HL-60/S4 treated with phorbol 12-myristate 13-acetate at 8.2 ng/mL for 4 days and 3 days (cell line): ENCODE data around the gene RAD51.

ENCODE experiments used
- in situ Hi-C: fragments of 300-500 bp; cut with MboI; formaldehyde crosslinking; loops from 2 replicates; pipeline ENCODE4 v1.15.0; 2022; ENCODE audit warnings: low sequenced_read_pairs

Gene RAD51

DNA sequence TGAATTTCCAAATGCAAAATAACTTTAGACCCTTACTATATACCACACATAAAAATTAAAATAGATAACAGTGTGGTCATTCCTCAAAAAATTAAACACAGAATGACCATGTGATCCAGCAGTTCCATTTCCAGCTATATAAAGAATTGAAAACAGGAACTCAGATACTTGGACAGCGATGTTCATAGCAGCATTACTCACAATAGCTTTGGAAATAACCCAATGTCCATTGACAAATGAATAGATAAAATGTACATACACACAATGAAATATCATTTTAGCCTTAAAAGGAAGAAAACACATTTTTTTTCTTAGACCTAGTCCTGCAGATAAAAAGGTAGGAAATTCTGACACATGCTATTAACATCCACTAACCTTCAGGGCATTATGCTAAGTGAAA, 26.7 kb downstream of the RAD51 start:
- in situ Hi-C loops, result no loop called here

DNA sequence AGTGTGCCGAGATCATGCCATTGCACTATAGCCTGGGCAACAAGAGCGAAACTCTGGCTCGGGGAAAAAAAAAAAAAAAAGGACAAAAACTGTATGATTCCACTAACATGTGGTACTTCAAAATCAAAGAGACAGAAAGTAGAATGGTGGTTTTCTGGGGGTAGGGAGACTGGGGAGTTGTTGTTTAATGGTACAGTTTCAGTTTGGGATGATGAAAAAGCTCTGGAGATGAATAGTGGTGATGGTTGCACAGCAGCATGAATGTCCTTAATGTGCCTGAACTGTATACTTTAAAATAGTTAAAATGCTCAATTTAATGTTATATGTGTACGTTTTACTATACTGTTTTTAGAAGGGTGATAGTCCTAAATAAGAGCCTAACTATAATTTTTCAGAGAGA, 27.4 kb downstream of the RAD51 start:
- in situ Hi-C loops, result no loop called here

DNA sequence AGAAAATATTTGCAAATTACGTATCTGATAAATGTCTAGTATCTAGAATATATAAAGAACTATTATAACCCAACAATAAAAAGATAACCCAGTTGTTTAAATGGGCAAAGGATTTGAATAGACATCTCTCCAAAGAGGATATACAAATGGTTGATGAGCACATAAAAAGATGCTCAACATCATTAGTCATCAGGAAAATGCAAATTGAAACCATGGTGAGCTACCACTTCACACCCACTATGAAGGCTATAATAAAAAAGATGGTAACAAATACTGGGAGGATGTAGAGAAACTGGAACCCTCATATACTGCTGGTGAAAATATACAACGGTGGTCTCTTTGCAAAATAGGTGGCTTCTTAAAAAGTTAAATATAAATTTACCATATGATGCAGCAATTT, 28.0 kb downstream of the RAD51 start:
- in situ Hi-C loops, result no loop called here

DNA sequence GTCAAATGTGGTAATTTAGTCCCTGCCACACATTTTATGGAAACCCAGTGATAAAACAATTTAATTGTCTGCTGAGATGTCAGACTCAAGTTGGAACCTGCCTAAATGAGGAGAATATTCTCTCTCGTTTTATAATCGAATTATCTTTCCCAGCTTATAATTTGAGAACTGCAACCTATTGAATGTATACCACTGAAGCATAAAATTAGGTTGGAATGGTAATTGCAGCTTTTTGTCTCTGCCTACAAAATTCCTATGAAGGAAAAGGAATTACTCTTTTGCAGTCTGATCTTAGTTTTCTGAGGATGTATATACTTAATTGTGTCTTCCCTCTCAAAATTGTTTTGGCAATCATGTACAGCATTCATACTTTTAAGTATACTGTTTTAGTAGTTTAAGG, 28.9 kb downstream of the RAD51 start:
- in situ Hi-C loops, result no loop called here

DNA sequence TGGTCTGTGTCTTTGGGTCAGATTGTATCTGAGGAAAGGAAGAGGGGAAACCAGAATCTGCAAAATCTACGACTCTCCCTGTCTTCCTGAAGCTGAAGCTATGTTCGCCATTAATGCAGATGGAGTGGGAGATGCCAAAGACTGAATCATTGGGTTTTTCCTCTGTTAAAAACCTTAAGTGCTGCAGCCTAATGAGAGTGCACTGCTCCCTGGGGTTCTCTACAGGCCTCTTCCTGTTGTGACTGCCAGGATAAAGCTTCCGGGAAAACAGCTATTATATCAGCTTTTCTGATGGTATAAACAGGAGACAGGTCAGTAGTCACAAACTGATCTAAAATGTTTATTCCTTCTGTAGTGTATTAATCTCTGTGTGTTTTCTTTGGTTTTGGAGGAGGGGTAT, 36.1 kb downstream of the RAD51 start:
- in situ Hi-C loops, result no loop called here

DNA sequence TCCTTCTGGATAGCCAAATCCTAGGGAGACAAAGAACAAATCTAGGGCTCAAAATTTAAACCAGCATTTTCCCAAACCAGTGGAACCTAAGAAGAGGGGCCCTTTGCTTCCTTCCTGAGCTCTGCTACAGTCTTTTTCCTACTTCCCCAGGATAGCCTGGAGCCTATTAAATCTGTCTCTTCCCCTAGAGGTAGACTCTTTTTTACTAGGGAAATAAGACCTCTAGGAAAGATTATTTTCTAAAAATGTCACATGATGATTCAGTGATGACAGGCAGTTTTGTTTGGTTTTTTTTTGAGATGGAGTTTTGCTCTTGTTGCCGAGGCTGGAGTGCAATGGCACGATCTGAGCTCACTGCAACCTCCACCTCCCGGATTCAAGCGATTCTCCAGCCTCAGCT, 41.6 kb downstream of the RAD51 start:
- in situ Hi-C loops, result no loop called here

DNA sequence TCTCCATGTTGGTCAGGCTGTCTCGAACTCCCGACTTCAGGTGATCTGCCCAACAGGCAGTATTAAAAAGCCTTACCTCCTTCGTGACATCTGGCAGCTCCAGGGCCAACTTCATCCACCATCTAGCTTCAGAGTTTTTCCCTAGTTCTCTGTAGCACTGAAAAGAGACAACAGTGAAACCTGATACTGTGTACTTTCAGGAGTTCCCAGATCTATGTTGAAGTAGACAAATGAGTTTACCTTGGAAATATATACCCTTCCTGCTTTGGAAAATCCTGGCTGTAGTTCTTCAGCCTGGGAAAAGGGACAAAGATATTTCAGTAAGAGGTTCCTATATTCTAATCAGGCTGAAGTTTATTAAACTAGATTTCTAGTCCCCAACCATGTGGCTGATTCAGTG, 42.1 kb downstream of the RAD51 start:
- in situ Hi-C loops, result no loop called here

DNA sequence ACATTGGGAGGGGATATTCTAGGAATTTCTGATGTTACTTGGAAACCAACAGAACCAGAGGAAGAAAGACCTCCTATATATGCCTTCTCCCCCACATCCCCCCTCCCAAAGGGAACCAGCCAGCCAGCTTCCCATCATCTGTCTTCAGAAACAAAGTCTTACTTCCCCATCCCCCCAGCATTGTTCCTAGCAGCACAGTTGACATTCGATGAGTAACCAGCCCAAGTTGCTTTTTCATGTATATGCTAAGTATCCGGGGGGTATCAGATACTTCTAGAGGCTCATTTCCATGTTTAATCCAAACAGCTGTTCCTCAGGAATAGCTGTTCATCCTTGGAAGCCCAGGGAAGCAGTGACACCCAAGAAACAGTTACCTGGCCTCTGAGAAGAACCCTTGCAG, 44.1 kb downstream of the RAD51 start:
- in situ Hi-C loops, result no loop called here

DNA sequence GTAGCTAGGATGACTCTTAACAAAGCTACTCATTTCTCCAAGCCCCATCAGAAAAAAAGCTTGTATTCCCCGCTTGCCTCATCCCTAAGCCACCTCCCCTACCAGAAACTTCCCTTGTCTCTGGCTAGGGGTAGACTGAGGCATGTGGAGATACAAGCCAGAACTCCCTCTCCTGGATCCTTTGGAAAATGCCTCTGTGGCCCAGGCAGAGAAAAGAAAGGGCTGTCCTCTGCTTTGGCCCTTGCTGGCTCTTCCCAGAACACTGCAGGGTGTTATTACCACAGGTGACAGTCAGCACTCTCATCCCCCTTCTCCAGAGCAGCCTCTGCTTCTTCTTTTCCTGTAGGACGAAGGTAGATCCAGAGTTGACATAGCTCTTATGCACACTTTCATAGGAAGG, 44.9 kb downstream of the RAD51 start:
- in situ Hi-C loops, result no loop called here

DNA sequence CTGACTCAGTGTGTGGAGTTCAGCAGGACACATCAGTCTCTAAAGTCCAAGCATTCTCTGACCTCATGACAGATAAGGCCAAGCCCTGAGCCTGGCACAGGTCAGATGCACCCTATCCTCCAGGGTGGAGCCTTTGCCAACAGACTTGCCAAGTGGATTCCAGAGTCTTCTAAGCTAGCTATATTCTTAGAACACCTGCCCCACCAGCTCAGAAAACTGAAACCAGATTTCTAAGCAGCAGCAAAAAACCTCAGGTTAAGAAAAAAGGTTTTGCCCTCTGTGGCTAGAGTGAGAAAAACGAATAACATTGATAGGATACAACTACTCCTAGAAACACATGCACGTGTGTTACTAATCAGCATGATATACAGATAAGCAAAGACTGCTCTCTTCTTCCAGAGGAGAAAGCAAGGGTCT, 48.5 kb downstream of the RAD51 start:
- in situ Hi-C loops, result no loop called here

DNA sequence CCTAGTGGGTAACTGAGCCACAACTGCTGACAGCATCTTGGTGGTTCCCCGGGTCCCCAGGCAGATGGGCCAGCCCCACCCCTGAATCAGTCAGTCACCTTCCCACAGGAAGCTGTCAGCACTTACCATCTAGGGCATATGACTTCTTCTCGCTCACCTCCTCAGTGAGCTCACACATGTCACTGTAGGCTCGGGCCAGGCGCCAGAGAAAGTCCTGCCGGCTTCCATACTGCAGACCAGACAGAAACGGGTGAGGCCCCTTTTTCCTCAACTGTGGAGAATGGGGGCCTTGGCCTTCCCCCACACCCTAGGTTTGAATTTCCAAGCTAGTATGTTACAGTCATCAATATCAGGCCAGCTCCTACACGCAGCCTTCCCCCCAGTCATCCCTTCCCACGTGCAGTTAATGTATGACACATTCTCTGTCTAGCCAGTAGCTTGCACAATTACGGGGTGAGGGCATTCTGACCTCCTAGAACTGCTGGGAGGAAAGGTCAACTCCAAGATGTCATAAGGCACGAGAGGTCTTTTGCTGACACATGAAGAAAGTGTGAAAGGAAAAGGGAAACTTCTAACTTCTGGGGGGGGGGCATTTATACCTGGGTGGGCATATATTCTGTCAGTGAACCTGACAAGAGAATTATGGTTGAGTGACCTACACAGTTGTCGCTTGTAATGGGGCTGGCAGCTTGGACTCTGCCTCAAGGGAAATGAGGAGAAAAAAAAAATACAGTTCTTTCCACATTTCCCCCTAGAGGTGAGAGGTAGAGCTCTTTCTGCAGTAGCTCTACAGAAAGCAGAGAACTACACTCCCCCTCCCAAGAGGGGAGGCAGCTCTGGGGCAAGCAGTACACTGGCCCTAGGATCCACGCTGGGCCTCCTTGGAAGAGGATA, 49.2 kb downstream of the RAD51 start:
- in situ Hi-C loops, result no loop called here

DNA sequence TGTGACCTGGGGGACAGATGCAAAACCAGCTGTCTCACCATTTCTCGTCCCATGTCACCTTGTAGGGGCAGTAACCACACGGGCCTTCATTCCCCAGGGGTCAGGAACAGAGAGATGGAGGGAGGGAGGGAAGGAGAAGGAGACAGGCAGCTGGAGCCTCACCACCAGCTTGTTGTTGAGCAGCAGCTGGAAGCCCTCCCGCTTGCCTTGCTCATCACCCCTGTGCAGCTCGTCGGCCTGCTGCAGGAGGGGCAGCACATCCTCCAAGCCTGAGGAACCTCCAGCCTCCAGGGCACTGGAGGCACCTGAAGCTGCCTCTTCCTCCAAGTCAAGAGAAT, 49.8 kb downstream of the RAD51 start:
- in situ Hi-C loops, result no loop called here

DNA sequence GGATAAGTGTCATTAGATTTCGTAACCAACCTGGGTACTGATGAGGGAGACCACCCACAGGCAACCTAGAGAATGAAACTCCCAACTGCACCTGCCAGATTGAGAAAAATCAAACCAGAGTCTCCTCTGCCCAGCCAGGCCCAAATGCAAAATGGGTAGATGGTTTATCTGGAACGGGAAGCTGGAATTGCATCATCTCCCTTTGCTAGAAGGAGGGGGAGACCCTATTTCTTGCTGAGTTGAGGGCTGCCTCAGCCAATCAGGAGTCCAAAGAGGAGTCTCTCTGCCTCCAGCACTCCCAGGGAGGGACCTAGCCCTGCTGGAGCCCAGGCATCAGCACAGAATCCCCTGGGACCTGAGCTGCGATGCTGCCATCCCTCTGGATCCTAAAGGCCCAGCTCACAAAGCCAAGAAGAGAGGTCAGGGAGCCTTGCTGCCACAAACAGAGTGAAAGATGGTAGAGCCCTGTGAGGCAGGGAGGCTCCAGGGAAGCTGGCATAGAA, 52.0 kb downstream of the RAD51 start:
- in situ Hi-C loops, result no loop called here

DNA sequence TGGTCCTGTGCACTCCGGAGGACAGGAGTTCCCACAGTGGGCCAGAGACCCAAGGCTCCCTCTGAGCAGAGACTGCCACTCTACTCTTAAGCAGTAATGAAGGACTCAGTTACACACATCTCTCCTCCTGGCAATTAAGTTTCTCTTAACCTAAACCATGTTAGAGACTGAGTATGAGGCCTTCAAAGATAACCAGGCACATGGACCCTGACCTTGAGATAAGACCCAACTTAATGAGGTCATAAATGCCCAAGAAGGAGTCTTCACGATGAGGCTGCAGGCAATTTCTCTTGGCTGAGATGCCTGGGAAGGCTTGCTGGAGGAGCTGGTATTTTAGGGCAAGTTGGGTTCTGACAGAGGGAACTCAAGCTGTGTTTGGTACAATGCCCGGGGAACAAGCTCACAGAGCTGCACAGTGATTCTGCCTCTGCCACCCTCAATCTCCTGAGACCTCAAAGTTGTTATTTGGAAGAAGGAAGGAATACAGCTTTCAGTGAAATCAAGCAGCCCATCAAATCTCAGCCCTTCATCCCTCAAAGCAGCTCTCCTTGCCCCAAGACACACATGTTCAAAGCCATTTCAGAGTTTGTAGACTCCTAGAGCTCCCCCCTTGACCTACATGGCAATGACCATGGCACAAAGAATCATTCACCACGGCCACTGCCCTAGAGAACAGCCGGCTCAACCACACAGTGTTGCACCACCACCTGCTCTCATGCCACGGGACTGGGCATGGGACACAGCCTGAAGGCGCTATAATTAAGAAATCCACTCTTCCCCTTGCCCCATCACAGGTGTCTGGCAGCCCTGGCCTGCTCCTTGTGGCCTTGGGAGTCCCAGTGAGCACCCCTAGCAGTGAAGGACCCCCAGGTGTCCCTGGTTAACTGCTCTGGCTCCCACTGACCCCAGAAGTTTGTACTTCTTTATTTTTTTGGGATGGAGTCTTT, 53.0 kb downstream of the RAD51 start:
- in situ Hi-C loops, result no loop called here

DNA sequence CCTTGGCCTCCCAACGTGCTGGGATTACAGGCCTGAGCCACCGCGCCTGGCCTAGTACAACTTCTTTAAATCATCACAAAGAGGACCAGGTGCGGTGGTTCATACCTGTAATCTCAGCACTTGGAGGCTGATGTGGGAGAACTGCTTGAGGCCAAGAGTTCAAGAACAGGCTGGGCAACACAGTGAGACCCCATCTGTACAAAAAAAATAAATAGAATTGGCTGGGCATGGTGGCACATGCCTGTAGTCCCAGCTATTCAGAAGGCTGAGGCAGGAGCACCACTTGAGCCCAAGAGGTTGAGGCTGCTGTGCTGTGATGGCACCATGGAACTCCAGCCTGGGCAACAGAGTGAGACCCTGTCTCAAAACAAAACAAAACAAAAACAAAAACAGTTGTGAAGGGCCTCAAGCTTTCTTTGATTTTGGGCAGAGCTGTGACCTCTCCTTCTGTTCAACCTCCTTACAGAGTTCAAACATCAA, 54.2 kb downstream of the RAD51 start:
- in situ Hi-C loops, result no loop called here

DNA sequence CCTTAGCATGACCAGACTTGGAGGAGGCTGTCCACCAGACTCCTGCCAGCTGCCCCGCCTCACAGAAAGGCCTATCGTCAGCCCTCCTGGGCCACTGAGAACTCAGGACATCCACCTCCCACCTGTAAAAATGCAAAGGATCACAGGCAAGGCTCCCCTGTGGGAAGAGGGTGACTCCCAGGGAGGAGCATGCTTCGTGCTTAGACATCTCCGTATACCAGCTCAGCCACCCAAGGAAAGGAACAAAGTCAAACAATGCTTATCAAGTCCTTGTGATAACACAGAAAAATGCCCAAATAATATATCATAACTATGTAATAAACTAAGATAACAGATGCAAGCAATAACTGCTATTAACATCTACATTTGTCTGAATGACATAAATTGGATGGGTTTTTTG, 55.9 kb downstream of the RAD51 start:
- in situ Hi-C loops, result no loop called here

DNA sequence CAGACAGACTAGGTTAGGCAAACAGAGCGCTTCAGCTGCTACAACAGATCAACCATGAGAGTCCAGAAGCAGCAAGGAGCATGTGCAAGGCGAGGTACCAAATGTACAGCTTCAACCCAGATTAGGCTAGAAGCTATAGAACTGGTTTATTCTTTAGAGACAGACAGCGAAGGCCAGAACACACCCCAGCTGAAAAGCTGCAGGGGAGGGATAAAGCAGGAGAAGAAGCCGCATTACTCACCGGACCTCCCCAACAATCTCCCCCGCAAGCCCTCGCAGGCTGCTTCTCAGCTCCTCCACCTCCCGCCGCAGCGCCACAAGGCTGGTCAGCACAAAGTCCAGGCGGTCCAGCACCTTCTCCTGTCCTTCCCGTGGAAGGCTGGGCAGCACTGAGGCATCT, 56.8 kb downstream of the RAD51 start:
- in situ Hi-C loops, result no loop called here

DNA sequence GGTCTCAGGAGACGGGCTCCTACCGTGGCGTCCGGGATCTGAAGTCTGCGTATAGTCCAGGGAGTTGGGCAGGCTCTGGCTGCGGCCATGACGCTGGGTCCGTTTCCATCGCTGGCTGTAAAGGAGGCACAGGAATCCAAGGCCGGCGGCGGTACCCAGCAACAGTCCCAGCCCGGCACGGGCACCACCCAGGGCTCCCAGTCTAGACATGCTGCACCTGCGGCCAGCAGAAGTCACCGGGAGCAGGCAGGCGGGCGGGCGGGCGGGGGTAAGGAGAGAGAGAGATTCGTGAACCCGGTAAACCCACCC, 59.6 kb downstream of the RAD51 start:
- in situ Hi-C loops, result no loop called here

DNA sequence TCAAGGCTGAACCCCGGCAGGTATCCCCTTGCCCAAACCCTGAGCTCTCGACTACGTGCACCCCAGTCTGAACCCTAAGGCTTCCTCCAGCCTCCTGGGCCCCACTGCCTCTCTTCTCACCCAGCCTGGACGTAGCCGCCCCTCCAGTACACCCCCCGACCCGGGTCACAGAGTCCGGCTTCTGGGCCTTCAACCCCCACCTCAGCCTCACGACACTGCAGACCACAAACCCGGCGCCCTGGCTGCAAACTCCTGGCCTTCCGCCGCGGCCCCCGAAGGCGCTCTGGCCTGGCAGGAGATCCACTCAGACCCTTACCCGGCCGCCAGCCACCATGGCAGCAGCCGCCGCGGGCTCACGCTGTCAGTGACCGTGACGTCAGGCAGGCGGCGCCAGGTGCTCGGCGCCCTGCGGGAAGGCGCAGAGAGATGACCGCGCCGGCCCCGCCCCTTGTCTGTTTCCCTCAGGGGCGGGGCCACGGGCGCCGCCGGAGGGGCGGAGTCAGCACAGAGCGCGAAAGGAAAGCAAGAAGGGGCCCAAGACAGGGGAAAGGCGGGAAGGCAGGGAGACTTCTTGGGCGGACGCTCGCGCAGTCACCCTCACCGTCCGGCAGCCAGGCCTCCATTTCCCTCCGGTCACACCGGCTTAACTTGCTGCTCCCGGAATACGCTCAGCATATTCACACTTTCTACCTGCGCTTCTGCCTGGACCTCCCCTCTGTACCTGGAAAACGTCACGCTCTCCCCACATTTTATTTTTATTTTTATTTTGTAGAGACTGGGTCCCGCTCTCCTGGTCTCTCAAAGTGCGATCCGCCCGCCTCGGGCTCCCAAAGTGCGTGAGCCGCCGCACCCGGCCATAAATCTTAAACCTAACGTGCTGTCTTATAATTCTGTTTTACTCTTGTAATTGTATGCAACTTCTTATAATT, 60.2 kb downstream of the RAD51 start, which contains the start of gene RMDN3:
Gene RMDN3 (minus strand): TSS at position 372 of the 929 bp plus-strand sequence. CDS start 471 bp downstream, outside the sequence.
- in situ Hi-C loops, result no loop called here

DNA sequence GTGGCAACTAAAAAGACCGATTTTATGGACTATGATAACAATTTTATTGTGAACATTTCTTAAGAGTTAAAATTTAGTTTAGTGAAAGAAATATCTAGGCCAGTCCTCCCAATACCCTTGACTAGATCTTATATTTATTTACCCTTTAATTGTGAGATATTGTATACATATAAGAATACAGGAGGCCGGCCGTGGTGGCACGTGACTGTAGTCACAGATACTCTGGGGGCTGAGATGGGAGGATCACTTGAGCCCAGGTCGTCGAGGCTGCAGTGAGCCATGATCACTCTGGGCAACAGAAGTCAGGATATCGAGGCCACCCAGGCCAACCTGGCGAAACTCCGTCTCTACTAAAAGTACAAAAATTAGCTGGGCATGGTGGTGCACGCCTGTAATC, 60.8 kb downstream of the RAD51 start:
- in situ Hi-C loops, result no loop called here

DNA sequence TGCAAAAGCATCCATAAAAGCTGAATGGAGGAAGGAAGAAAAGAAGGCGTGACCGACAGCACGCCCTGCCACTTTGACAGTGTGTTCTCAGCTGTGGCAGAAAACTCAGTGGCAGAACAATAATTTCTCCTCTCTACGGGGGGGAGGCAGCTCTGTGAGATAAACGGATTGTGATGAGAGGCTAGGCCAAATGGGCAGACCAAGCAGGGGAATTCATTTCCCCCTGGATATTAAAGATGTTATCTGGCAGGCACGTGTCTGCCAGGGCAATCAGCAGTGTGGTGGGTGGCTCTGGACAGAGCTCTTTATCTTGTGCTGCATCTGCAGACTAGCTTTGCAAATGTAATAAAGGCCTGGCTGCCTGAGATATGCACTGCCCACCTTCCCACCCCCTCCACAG, 62.0 kb downstream of the RAD51 start:
- in situ Hi-C loops, result no loop called here
